Liver (tissue), 9 donors: Measurements from ENCODE around the gene MBNL2. TPM values are rescaled to one million over a fixed set of nuclear protein-coding genes. Genes with fewer than 3 reads are reported as not detected.

ENCODE experiments used
- DNase-seq: peaks from one replicate; pipeline ENCODE4 v3.0.0-alpha.2; 2017; ENCODE audit warnings: low spot score
- H3K27ac ChIP-seq, 2 donors: one replicate each; pipeline ENCODE4 v1.7.0; 2013; ENCODE audit warnings: inconsistent platforms in 2 of 2, low read length in 2 of 2, control low read depth in 1 of 2, low read depth in 1 of 2, mild to moderate bottlenecking in 1 of 2
- H3K27me3 ChIP-seq, 4 donors: one replicate each; pipeline versions ENCODE4 v1.6.1 to v1.7.0; 2013; ENCODE audit warnings: low read length in 3 of 4, inconsistent platforms in 1 of 4, mild to moderate bottlenecking in 1 of 4, moderate library complexity in 1 of 4; ENCODE audit not compliant: control insufficient read depth in 4 of 4, insufficient read depth in 4 of 4
- H3K36me3 ChIP-seq, 4 donors: one replicate each; pipeline versions ENCODE4 v1.6.1 to v1.7.0; 2013; ENCODE audit warnings: low read length in 3 of 4, mild to moderate bottlenecking in 3 of 4, low read depth in 1 of 4, moderate library complexity in 1 of 4; ENCODE audit not compliant: control insufficient read depth in 4 of 4, insufficient read depth in 3 of 4
- H3K4me1 ChIP-seq, 4 donors: one replicate each; pipeline versions ENCODE4 v1.6.1 to v1.7.0; 2013; ENCODE audit warnings: low read length in 3 of 4, mild to moderate bottlenecking in 3 of 4, moderate library complexity in 1 of 4; ENCODE audit not compliant: control insufficient read depth in 4 of 4, insufficient read depth in 4 of 4
- H3K4me3 ChIP-seq, 3 donors: one replicate each; pipeline versions ENCODE4 v1.6.1 to v1.7.0; 2013; ENCODE audit warnings: low read length in 3 of 3, control low read depth in 1 of 3, low read depth in 1 of 3, mild to moderate bottlenecking in 1 of 3
- H3K9ac ChIP-seq, 2 donors: one replicate each; pipeline ENCODE4 v1.7.0; 2013; ENCODE audit warnings: low read length in 2 of 2, mild to moderate bottlenecking in 2 of 2, moderate library complexity in 2 of 2, control low read depth in 1 of 2, low read depth in 1 of 2
- H3K9me3 ChIP-seq, 4 donors: one replicate each; pipeline versions ENCODE4 v1.6.1 to v1.7.0; 2013; ENCODE audit warnings: low read length in 3 of 4; ENCODE audit not compliant: control insufficient read depth in 4 of 4
- EGR1 ChIP-seq, 2 donors: IDR thresholded peaks; 2 replicates each; pipeline ENCODE4 v1.6.1; 2016 to 2018; ENCODE audit warnings: antibody characterized with exemption in 2 of 2, low read depth in 2 of 2
- FOXA1 ChIP-seq: IDR thresholded peaks from 2 replicates; pipeline ENCODE4 v1.6.1; 2016; ENCODE audit warnings: antibody characterized with exemption
- FOXA2 ChIP-seq: IDR thresholded peaks from 2 replicates; pipeline ENCODE4 v1.6.1; 2016; ENCODE audit warnings: antibody characterized with exemption
- GABPA ChIP-seq, 2 donors: IDR thresholded peaks in 1 of 2; conservative IDR thresholded peaks in 1 of 2; 2 replicates each; pipeline ENCODE4 v1.6.1; 2016; ENCODE audit warnings: antibody characterized with exemption in 2 of 2, mild to moderate bottlenecking in 1 of 2, moderate library complexity in 1 of 2
- HNF4A ChIP-seq, 2 donors: conservative IDR thresholded peaks; 2 replicates each; pipeline ENCODE4 v1.6.1; 2016; ENCODE audit warnings: antibody characterized with exemption in 2 of 2, mild to moderate bottlenecking in 2 of 2
- HNF4G ChIP-seq: IDR thresholded peaks from 2 replicates; pipeline ENCODE4 v1.6.1; 2016; ENCODE audit warnings: antibody characterized with exemption
- JUND ChIP-seq, 2 donors: IDR thresholded peaks; 2 replicates each; pipeline ENCODE4 v1.6.1; 2016; ENCODE audit warnings: antibody characterized with exemption in 2 of 2
- NR2F2 ChIP-seq: IDR thresholded peaks from 2 replicates; pipeline ENCODE4 v1.6.1; 2016; ENCODE audit warnings: antibody characterized with exemption
- RAD21 ChIP-seq, 2 donors: IDR thresholded peaks; 2 replicates each; pipeline ENCODE4 v1.6.1; 2016; ENCODE audit warnings: antibody characterized with exemption in 2 of 2, mild to moderate bottlenecking in 2 of 2
- RXRA ChIP-seq, 2 donors: IDR thresholded peaks; 2 replicates each; pipeline ENCODE4 v1.6.1; 2017 to 2018; ENCODE audit warnings: antibody characterized with exemption in 2 of 2, mild to moderate bottlenecking in 1 of 2
- SP1 ChIP-seq: IDR thresholded peaks from 2 replicates; pipeline ENCODE4 v1.6.1; 2018; ENCODE audit warnings: antibody characterized with exemption, mild to moderate bottlenecking
- TAF1 ChIP-seq: conservative IDR thresholded peaks from 2 replicates; pipeline ENCODE4 v1.6.1; 2016; ENCODE audit warnings: antibody characterized with exemption, mild to moderate bottlenecking
- YY1 ChIP-seq: IDR thresholded peaks from 2 replicates; pipeline ENCODE4 v1.6.1; 2016; ENCODE audit warnings: antibody characterized with exemption, mild to moderate bottlenecking
- WGBS: extraction: QIAGEN DNeasy Blood & Tissue Kit; methylation state at CpG from one replicate; pipeline ENCODE4 v1.1.7; 2013; 5-methylcytosine and 5-hydroxymethylcytosine counted together
- polyA plus RNA-seq, 2 donors: library from polyadenylated mRNA; stranded (reverse) in 1 of 2; unstranded in 1 of 2; fragments of 200-250 nt in 1 of 2; fragments of >200 nt in 1 of 2; fragmentation: Nextera tagmentation in 1 of 2; extraction: Ambion mirVana in 1 of 2; gene quantifications; one replicate each; pipeline versions ENCODE4 v1.2.1 to v1.2.3, GENCODE V29; 2013 to 2015
- total RNA-seq, 2 donors: library from RNA; depleted of rRNA; stranded (reverse); fragments of >200 nt; gene quantifications; one replicate each; pipeline ENCODE4 v1.2.3, GENCODE V29; 2014
- TF ChIP-seq, protein P1 (sequence below): IDR thresholded peaks from 2 replicates; pipeline ENCODE4 v1.6.1; 2016; ENCODE audit warnings: antibody characterized with exemption, mild to moderate bottlenecking
- TF ChIP-seq, protein P2 (sequence below): IDR thresholded peaks from 2 replicates; pipeline ENCODE4 v1.6.1; 2016; ENCODE audit warnings: antibody characterized with exemption
- TF ChIP-seq, protein P3 (sequence below): IDR thresholded peaks from 2 replicates; pipeline ENCODE4 v1.6.1; 2016; ENCODE audit warnings: antibody characterized with exemption
- TF ChIP-seq, protein P4 (sequence below): IDR thresholded peaks from 2 replicates; pipeline ENCODE4 v1.6.1; 2016; ENCODE audit warnings: antibody characterized with exemption
- TF ChIP-seq, protein P5 (sequence below): fragments of 150-350 bp; IDR thresholded peaks from 2 replicates; pipeline ENCODE4 v1.5.1; 2017; ENCODE audit warnings: improper control_type of control experiment, low read depth, low read length; ENCODE audit not compliant: missing input control
- donor health status: healthy.
- donor health status: healthy.
- donor health status: healthy.
- donor health status: healthy.
- donor health status: healthy.

The MBNL2 gene
- total and polyA plus RNA-seq, 4 donors, result 16.0 to 49.6 (median 36.8) TPM

DNA sequence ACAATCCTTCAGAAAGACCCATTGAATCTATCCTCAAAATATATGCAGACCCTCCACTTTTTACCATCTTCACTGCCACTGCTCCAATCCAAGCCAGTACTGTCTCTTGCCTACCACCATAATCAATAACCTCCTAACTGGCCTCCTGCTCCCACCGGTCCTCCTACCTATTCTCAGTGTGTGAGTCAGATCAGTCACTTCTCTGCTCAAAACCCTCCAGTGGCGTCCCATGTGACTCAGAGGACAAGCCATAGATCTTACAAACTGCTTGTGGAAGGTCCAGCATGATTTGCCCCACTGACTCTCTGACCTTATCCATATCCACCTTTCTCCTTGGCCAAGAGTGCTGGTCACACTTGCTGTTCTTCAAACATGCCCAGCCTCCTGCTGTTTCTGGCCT lies 23.4 kb upstream of the MBNL2 start:
- Histone ChIP-seq H3K4me3 (no peak overlapping the region), H3K36me3 (no peaks in the 10 kb centered on the region), H3K27ac (no peak overlapping the region), H3K27me3 (no peaks in the 10 kb centered on the region), H3K9me3 (no peaks in the 10 kb centered on the region), H3K4me1 (no peaks in the 10 kb centered on the region), H3K9ac (no peak overlapping the region)
- no peak for TF ChIP-seq SP1
- no peak for TF ChIP-seq RAD21 (IDR thresholded peaks at IDR 0.05)
- no peak for TF ChIP-seq YY1
- no peak for TF ChIP-seq RXRA (IDR thresholded peaks at IDR 0.05)
- TF ChIP-seq, protein P1, sequence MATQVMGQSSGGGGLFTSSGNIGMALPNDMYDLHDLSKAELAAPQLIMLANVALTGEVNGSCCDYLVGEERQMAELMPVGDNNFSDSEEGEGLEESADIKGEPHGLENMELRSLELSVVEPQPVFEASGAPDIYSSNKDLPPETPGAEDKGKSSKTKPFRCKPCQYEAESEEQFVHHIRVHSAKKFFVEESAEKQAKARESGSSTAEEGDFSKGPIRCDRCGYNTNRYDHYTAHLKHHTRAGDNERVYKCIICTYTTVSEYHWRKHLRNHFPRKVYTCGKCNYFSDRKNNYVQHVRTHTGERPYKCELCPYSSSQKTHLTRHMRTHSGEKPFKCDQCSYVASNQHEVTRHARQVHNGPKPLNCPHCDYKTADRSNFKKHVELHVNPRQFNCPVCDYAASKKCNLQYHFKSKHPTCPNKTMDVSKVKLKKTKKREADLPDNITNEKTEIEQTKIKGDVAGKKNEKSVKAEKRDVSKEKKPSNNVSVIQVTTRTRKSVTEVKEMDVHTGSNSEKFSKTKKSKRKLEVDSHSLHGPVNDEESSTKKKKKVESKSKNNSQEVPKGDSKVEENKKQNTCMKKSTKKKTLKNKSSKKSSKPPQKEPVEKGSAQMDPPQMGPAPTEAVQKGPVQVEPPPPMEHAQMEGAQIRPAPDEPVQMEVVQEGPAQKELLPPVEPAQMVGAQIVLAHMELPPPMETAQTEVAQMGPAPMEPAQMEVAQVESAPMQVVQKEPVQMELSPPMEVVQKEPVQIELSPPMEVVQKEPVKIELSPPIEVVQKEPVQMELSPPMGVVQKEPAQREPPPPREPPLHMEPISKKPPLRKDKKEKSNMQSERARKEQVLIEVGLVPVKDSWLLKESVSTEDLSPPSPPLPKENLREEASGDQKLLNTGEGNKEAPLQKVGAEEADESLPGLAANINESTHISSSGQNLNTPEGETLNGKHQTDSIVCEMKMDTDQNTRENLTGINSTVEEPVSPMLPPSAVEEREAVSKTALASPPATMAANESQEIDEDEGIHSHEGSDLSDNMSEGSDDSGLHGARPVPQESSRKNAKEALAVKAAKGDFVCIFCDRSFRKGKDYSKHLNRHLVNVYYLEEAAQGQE, result no peak
- no peak for TF ChIP-seq HNF4A (conservative IDR thresholded peaks at IDR 0.05)
- no peak for TF ChIP-seq FOXA1
- TF ChIP-seq, protein P2, sequence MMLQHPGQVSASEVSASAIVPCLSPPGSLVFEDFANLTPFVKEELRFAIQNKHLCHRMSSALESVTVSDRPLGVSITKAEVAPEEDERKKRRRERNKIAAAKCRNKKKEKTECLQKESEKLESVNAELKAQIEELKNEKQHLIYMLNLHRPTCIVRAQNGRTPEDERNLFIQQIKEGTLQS, result no peak
- no peak for TF ChIP-seq EGR1 (IDR thresholded peaks at IDR 0.05; ENCODE audit: low read depth in 2 of 2)
- no peak for TF ChIP-seq FOXA2
- no peak for TF ChIP-seq NR2F2
- TF ChIP-seq, protein P3, sequence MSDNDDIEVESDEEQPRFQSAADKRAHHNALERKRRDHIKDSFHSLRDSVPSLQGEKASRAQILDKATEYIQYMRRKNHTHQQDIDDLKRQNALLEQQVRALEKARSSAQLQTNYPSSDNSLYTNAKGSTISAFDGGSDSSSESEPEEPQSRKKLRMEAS, result no peak
- no peak for TF ChIP-seq JUND (IDR thresholded peaks at IDR 0.05)
- TF ChIP-seq, protein P4, sequence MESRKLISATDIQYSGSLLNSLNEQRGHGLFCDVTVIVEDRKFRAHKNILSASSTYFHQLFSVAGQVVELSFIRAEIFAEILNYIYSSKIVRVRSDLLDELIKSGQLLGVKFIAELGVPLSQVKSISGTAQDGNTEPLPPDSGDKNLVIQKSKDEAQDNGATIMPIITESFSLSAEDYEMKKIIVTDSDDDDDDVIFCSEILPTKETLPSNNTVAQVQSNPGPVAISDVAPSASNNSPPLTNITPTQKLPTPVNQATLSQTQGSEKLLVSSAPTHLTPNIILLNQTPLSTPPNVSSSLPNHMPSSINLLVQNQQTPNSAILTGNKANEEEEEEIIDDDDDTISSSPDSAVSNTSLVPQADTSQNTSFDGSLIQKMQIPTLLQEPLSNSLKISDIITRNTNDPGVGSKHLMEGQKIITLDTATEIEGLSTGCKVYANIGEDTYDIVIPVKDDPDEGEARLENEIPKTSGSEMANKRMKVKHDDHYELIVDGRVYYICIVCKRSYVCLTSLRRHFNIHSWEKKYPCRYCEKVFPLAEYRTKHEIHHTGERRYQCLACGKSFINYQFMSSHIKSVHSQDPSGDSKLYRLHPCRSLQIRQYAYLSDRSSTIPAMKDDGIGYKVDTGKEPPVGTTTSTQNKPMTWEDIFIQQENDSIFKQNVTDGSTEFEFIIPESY, result no peak
- TF ChIP-seq HNF4G, result no peak
- no peak for TF ChIP-seq GABPA (IDR thresholded peaks at IDR 0.05 in 1 of 2, conservative IDR thresholded peaks at IDR 0.05 in 1 of 2)
- TF ChIP-seq, protein P5, sequence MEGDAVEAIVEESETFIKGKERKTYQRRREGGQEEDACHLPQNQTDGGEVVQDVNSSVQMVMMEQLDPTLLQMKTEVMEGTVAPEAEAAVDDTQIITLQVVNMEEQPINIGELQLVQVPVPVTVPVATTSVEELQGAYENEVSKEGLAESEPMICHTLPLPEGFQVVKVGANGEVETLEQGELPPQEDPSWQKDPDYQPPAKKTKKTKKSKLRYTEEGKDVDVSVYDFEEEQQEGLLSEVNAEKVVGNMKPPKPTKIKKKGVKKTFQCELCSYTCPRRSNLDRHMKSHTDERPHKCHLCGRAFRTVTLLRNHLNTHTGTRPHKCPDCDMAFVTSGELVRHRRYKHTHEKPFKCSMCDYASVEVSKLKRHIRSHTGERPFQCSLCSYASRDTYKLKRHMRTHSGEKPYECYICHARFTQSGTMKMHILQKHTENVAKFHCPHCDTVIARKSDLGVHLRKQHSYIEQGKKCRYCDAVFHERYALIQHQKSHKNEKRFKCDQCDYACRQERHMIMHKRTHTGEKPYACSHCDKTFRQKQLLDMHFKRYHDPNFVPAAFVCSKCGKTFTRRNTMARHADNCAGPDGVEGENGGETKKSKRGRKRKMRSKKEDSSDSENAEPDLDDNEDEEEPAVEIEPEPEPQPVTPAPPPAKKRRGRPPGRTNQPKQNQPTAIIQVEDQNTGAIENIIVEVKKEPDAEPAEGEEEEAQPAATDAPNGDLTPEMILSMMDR, result no peak
- no peak for TF ChIP-seq TAF1
- WGBS, result 96% methylated on average over 2 of the region's 2 CpGs
- no peak for DNase-seq
